ENCODE data around the gene ABCG1.
A peak's percentile ranks its signal among the peaks of the same experiment; 100 is the strongest.

Gene ABCG1

GRCh38 chr21:42260121-42260520, 41.2 kb downstream of the ABCG1 start:
- Mint-ChIP-seq H3K27ac (no peak overlapping the region), H3K36me3 (peaks cover 3% of the 10 kb centered on the region), H3K27me3 (peaks cover 4% of the 10 kb centered on the region), H3K4me3 (no peak overlapping the region), H3K4me1 (peaks cover 11% of the 10 kb centered on the region), H3K9me3 (no peaks in the 10 kb centered on the region)
- no peak for DNase-seq
- CTCF ChIA-PET: interaction anchor here (0.8 to 6.4 kb wide), 20 partner anchors 11 to 115 kb away, joined by 3 to 135 read pairs (median 8); partner anchors contain the start of gene ABCG1

DNA sequence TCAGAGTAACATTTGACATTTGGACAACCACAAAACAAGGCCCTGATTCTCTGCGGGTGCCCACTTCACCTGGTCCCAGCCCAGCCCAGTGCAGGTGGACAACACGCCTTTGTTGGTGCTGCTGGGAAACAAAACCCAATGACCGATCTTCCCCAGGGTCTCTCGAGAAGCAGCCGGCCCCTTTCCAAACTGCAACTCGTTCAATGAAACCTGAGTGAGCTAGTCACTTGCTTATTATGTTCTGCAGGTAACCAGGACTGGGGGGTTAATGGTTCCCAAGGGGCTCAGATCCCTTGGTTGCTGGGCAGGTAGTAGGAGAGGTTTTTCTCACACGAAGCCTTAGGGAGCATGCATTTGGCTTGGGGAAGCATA, 42.9 kb downstream of the ABCG1 start:
- H3K27me3 Mint-ChIP-seq: peaks cover 4% of the 10 kb centered on the region
- no peak overlapping the region for H3K4me3 Mint-ChIP-seq
- DNase-seq: no peak
- peaks cover 16% of the 10 kb centered on the region for H3K4me1 Mint-ChIP-seq
- H3K36me3 Mint-ChIP-seq: peaks cover 3% of the 10 kb centered on the region
- CTCF ChIA-PET: interaction anchor here (0.8 to 6.4 kb wide), 7 partner anchors 10 to 117 kb away, joined by 3 to 135 read pairs (median 18); no protein-coding TSS in a partner anchor
- H3K27ac Mint-ChIP-seq: no peak overlapping the region
- H3K9me3 Mint-ChIP-seq: no peaks in the 10 kb centered on the region

DNA sequence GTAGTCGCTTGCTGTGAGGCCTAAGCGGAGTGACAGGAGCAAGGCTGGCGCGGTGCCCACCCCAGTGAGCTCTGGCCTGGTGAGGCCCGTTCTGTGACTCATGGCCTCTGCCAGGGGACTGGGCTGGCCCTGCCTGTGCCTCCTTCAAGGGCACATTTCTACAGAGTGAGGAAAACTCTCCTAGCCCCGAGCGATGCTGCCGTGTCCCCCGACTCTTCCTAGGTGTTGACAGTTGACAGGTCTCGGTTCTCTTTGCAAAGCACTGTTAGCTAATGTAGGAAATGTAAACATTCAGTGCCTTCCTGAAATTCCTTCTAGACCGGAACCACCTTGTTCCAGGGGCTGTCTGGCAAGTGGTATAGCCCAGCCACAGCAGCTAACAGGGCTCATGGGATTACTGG, 43.9 kb downstream of the ABCG1 start:
- no peaks in the 10 kb centered on the region for H3K9me3 Mint-ChIP-seq
- H3K36me3 Mint-ChIP-seq: peaks cover 3% of the 10 kb centered on the region
- CTCF ChIA-PET: interaction anchor here (0.8 to 6.4 kb wide), 3 partner anchors 48 to 118 kb away, joined by 3 to 135 read pairs (median 75); no protein-coding TSS in a partner anchor
- no peak for DNase-seq
- H3K27ac Mint-ChIP-seq: no peak overlapping the region
- peaks cover 21% of the 10 kb centered on the region for H3K4me1 Mint-ChIP-seq
- no peak overlapping the region for H3K4me3 Mint-ChIP-seq
- peaks cover 4% of the 10 kb centered on the region for H3K27me3 Mint-ChIP-seq

DNA sequence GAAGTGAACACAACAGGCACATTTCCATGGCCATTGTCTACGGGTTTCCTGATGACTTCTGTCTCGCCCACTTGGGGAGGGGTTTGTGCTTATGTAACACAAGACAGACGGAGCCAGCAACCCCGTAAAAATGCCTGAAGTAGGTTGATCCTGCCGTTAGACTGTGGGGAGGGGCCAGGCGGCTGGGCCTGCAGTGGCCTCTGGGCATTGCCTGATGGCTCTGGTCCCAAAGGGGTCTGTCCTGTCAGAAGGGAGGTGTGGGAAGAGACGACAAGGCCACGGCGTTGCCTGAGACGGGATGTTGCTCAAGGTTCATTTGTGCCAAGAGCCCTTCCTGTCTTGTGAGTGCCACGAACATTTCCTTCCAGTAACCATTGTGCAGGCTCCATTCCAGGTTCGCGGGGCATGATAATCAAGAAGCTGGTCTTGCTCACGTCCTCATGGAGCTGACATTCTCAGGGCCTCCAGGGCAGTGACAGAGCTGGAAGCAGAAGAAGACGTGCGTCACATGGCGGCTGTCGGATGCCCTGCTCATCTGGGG, 44.7 kb downstream of the ABCG1 start:
- Mint-ChIP-seq H3K27ac (no peak overlapping the region), H3K36me3 (no peaks in the 10 kb centered on the region), H3K27me3 (peaks cover under 1% of the 10 kb centered on the region), H3K4me1 (peaks cover 24% of the 10 kb centered on the region), H3K4me3 (no peak overlapping the region), H3K9me3 (no peaks in the 10 kb centered on the region)
- CTCF ChIA-PET: interaction anchor here (5.5 to 6.4 kb wide), 2 partner anchors 98 to 119 kb away, joined by 75 to 135 read pairs; no protein-coding TSS in a partner anchor
- no peak for DNase-seq

DNA sequence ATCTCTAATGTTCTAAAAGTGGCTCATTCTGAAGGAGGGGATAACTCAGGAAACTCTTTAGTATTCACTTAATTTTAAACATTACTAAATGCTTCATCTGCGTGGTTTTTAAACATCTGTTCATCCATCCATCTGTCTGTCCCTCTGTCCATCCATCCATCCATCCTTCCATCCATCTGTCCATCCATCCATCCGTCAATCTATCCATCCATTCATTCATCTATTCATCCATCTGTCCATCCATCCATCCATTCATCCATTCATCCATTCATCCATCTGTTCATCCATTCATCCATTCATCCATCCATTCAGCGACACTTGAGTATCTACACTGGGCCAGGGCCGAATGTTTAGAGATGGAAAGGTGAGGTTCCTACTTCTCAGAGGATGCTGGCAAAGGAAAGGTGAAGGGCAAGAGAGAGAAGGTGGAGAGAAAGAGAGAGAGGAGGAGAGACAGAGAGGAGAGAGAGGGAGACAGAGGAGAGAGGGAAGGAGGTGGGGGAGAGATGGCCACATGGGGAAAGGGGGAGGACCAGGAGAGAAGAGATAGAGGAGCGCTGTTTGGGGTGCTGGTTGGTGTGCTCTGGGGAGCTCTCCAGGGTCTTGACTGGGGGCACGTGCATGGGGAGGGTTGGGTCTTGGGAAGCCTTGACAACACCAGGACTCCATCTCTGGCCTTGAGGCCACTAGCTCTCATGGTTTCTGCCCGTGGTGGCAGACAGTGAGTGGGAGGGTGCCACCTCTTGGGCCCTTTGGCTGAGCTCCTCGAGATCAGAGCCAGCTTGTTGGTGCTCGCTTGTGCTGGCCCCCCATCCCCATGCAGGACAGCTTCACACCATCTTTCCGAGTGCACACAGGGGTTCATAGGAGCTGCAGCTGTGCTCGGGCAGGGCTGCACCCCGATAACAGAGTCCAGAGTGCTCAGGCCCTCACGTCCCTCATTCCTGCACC, 45.6 kb downstream of the ABCG1 start:
- H3K27ac Mint-ChIP-seq: no peak overlapping the region

DNA sequence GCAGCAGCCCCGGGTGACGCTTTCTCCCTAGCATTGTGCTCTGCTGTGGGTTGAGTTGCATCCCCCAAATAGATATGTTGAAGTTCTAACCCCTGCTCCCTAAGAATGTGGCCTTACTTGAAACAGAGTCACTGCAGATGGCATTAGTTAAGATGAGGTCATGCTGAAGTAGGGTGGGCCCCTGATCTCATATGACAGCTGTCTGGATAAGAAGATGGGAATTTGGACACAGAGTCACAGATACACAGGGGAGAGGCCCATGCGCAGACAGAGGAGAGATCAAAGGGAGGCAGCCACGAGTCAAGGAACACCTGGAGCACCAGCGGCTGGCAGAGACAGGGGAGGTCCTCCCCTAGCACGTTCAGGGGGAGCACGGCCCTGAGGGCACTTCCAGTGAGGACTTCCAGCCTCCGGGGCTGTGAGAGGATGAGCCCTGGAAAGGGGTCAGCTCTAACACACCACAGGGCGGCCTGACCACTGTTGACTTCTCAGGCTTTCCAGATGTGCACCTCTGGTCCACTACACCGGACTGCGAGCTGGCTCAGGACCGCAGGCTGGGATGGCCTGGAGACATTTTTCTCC, 46.4 kb downstream of the ABCG1 start:
- H3K4me1 Mint-ChIP-seq: peaks cover 32% of the 10 kb centered on the region
- no peaks in the 10 kb centered on the region for H3K27me3 Mint-ChIP-seq
- H3K9me3 Mint-ChIP-seq: no peaks in the 10 kb centered on the region
- no peak overlapping the region for H3K27ac Mint-ChIP-seq
- DNase-seq: no peak
- CTCF ChIA-PET: no interaction called here
- no peaks in the 10 kb centered on the region for H3K36me3 Mint-ChIP-seq
- no peak overlapping the region for H3K4me3 Mint-ChIP-seq

More for the DNA sequence above, 45.6 kb downstream of the ABCG1 start:
- Mint-ChIP-seq H3K9me3 (no peaks in the 10 kb centered on the region), H3K4me1 (peaks cover 30% of the 10 kb centered on the region), H3K36me3 (no peaks in the 10 kb centered on the region), H3K27me3 (no peaks in the 10 kb centered on the region), H3K4me3 (no peak overlapping the region)
- CTCF ChIA-PET: interaction anchor here (6.4 kb wide), 1 partner anchor 99 kb away, joined by 135 read pairs; no protein-coding TSS in a partner anchor
- no peak for DNase-seq

DNA sequence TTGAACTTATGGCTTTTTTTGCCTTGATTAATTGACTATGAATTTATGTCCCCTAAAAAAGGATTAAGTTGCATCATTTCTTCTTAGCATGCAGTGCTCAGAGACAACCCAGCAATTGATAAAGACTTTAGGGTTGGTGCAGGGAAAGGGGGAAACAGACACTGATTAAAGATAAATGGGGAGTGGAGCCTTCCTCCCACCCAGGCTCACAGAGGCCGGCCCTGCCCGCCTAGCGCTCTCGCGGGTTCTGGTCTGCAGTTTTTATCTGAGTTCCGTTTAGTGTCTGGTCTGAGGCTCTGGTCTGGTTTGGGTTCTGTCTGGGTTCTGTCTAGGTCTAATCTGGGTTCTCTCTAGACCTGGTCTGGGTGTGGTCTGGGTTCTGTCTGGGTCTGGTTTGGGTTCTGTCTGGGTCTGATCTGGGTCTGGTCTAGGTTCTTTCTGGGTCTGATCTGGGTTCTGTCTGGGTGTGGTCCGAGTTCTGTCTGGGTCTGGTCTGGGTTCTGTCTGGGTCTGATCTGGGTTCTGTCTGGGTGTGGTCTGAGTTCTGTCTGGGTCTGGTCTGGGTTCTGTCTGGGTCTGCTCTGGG, 48.1 kb downstream of the ABCG1 start:
- peaks cover 32% of the 10 kb centered on the region for H3K4me1 Mint-ChIP-seq
- no peaks in the 10 kb centered on the region for H3K9me3 Mint-ChIP-seq
- CTCF ChIA-PET: no interaction called here
- H3K27me3 Mint-ChIP-seq: no peaks in the 10 kb centered on the region
- peak overlapping the region; percentile 62 for H3K27ac Mint-ChIP-seq
- no peak for DNase-seq
- peaks cover 2% of the 10 kb centered on the region for H3K36me3 Mint-ChIP-seq
- H3K4me3 Mint-ChIP-seq: no peak overlapping the region

DNA sequence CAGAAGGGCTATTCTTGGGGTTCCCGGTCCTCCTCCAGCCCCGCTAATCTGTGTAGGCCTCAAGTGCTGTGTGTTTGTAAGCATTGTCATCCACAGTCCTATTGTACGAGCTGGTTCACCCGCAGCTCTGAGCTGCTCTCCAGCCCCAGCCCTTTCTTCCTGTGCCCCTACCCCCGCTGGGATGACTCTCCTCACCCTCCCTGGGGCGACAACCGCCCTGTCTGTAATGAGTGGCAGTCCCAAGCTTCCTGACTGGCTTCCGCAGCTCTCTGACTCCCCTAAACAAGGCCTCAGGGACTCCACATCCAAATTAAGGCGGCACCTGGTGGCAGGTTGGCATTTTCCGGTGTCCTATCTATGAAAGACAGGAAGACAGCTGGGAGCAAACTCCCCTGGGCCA, 50.4 kb downstream of the ABCG1 start:
- Mint-ChIP-seq H3K9me3 (no peaks in the 10 kb centered on the region), H3K27ac (peak overlapping the region; percentile 67), H3K36me3 (peaks cover 2% of the 10 kb centered on the region), H3K4me3 (no peak overlapping the region), H3K4me1 (peaks cover 32% of the 10 kb centered on the region), H3K27me3 (no peaks in the 10 kb centered on the region)
- CTCF ChIA-PET: interaction anchor here (0.7 to 6.8 kb wide), 9 partner anchors 10 to 124 kb away, joined by 3 to 43 read pairs (median 3); no protein-coding TSS in a partner anchor
- DNase-seq: no peak

GRCh38 chr21:42271065-42271464, 52.1 kb downstream of the ABCG1 start:
- CTCF ChIA-PET: interaction anchor here (6.8 kb wide), 1 partner anchor 11 kb away, joined by 43 read pairs; no protein-coding TSS in a partner anchor
- Mint-ChIP-seq H3K4me1 (peaks cover 32% of the 10 kb centered on the region), H3K9me3 (no peaks in the 10 kb centered on the region), H3K27ac (peak overlapping the region; percentile 71), H3K36me3 (peaks cover 2% of the 10 kb centered on the region), H3K4me3 (no peak overlapping the region), H3K27me3 (no peaks in the 10 kb centered on the region)
- DNase-seq: no peak

DNA sequence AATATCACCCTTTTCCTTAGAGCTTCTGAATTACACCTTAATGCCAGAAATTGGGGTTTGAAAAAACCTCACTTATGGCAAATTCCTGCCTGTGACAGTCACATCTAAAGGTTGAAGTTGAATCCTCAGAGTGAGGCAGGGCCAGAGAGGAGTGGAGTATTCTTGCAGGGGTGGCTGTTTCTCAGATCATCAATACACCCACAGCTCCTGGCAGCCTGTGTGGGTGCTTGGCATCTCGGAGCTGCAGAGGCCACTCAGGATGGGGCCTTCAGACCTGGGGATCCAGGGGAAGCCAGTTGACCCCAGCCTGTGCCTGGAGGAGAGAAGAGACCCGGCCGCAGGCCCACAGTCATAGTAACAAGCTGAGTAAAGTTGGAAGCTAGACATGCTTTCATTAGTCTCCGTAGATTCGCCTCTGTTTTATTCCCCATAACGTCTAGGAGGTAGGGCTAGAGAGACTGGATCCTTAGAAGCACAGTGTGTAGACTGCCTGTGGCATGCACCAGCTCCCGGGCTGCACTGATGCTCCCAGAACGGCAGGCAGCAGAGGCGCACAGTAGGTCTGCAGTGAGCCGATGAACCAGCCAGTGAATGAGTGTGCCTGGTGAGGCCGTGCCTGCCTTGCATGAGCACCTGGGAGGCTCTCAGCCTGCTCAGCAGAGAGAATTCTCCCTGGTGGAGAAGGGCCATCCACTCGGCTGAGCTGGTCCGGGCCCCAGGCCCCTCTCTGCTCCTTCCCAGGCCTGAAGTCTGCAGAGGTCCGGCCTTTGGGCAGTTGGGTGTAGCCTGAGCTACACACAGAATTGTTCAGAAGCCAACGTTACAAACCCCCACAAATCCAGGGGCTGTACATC, 53.4 kb downstream of the ABCG1 start:
- H3K4me3 Mint-ChIP-seq: no peak overlapping the region
- peaks cover 2% of the 10 kb centered on the region for H3K36me3 Mint-ChIP-seq
- peaks cover 22% of the 10 kb centered on the region for H3K4me1 Mint-ChIP-seq
- H3K9me3 Mint-ChIP-seq: no peaks in the 10 kb centered on the region
- no peak for DNase-seq
- CTCF ChIA-PET: interaction anchor here (6.8 kb wide), 1 partner anchor 13 kb away, joined by 43 read pairs; no protein-coding TSS in a partner anchor
- no peak overlapping the region for H3K27ac Mint-ChIP-seq
- no peaks in the 10 kb centered on the region for H3K27me3 Mint-ChIP-seq

- Mint-ChIP-seq H3K27me3 (no peaks in the 10 kb centered on the region), H3K4me1 (peaks cover 16% of the 10 kb centered on the region), H3K36me3 (peaks cover 2% of the 10 kb centered on the region), H3K9me3 (no peaks in the 10 kb centered on the region), H3K4me3 (no peak overlapping the region), H3K27ac (no peak overlapping the region)
- no peak for DNase-seq
- CTCF ChIA-PET: interaction anchor here (6.8 kb wide), 1 partner anchor 14 kb away, joined by 43 read pairs; no protein-coding TSS in a partner anchor
These were observed 54.2 kb downstream of the ABCG1 start for GRCh38 chr21:42272984-42273600.

- Mint-ChIP-seq H3K36me3 (no peaks in the 10 kb centered on the region), H3K27me3 (no peaks in the 10 kb centered on the region), H3K4me1 (no peaks in the 10 kb centered on the region), H3K27ac (no peak overlapping the region), H3K4me3 (no peak overlapping the region), H3K9me3 (no peaks in the 10 kb centered on the region)
- CTCF ChIA-PET: interaction anchor here (0.8 to 1.4 kb wide), 3 partner anchors 17 to 131 kb away, joined by 3 to 6 read pairs (median 5); no protein-coding TSS in a partner anchor
- no peak for DNase-seq
These were observed 57.1 kb downstream of the ABCG1 start for GRCh38 chr21:42276076-42276475.

Data from activated naive CD4-positive, alpha-beta T cell treated with anti-CD3 and anti-CD28 coated beads, Interleukin-2, amount 10 ng/mL, durations not matched to agents 7 days and 5 days (primary cell).